Tongue (tissue), 2 donors: ENCODE results near the gene SCIN. TPM values are rescaled to one million over a fixed set of nuclear protein-coding genes. Genes with fewer than 3 reads are reported as not detected.

Source experiments
- DNase-seq: peaks from one replicate; pipeline ENCODE4 v3.0.0-alpha.2; 2015
- total RNA-seq: library from RNA; depleted of rRNA; stranded (reverse); fragments of >200 nt; gene quantifications from one replicate; pipeline ENCODE4 v1.2.3, GENCODE V29; 2014

The SCIN gene
- total RNA-seq, 1 donor from 2014 or later: 9.5 TPM

GRCh38 chr7:12569673-12570072 is 847 bp upstream of the SCIN start:
- DNase-seq: no peak

- DNase-seq: peak; percentile 17
These were observed 369 bp upstream of the SCIN start for GRCh38 chr7:12570168-12570533.

- DNase-seq: no peak
These were observed 1.2 kb downstream of the SCIN start for GRCh38 chr7:12571691-12572090.

GRCh38 chr7:12572941-12573575 is 2.5 kb downstream of the SCIN start:
- DNase-seq: no peak

GRCh38 chr7:12573885-12574284 is 3.4 kb downstream of the SCIN start:
- no peak for DNase-seq

GRCh38 chr7:12578930-12579640 is 8.6 kb downstream of the SCIN start:
- no peak for DNase-seq

GRCh38 chr7:12581897-12582296 is 11.4 kb downstream of the SCIN start:
- DNase-seq: no peak

- DNase-seq: no peak
These were observed 11.8 kb downstream of the SCIN start for GRCh38 chr7:12582362-12582761.

GRCh38 chr7:12583176-12583575 is 12.7 kb downstream of the SCIN start:
- no peak for DNase-seq

GRCh38 chr7:12583922-12584321 is 13.4 kb downstream of the SCIN start:
- DNase-seq: no peak

- no peak for DNase-seq
These were observed 14.4 kb downstream of the SCIN start for GRCh38 chr7:12584930-12585329.

- DNase-seq: no peak
These were observed 15.8 kb downstream of the SCIN start for GRCh38 chr7:12586271-12586670.

- DNase-seq: no peak
These were observed 17.9 kb downstream of the SCIN start for GRCh38 chr7:12588259-12588904.

- no peak for DNase-seq
These were observed 20.0 kb downstream of the SCIN start for GRCh38 chr7:12590559-12590958.

- no peak for DNase-seq
These were observed 23.8 kb downstream of the SCIN start for GRCh38 chr7:12594122-12594897.

- DNase-seq: no peak
These were observed 24.6 kb downstream of the SCIN start for GRCh38 chr7:12595148-12595547.

GRCh38 chr7:12596225-12596790 is 25.8 kb downstream of the SCIN start:
- DNase-seq: no peak

- no peak for DNase-seq
These were observed 30.9 kb downstream of the SCIN start for GRCh38 chr7:12601302-12601869.

- DNase-seq: no peak
These were observed 36.6 kb downstream of the SCIN start for GRCh38 chr7:12607134-12607533.

GRCh38 chr7:12609561-12609960 is 39.0 kb downstream of the SCIN start:
- peak; percentile 21 for DNase-seq

- DNase-seq: no peak
These were observed 40.4 kb downstream of the SCIN start for GRCh38 chr7:12610899-12611298.

- no peak for DNase-seq
These were observed 42.1 kb downstream of the SCIN start for GRCh38 chr7:12612622-12613021.
